ENCODE results near the gene MUC6. TPM values are rescaled to one million over a fixed set of nuclear protein-coding genes. Genes with fewer than 3 reads are reported as not detected.

MUC6 gene
- total RNA-seq, 1 experiment from 2014 or later = not detected

- Histone ChIP-seq H3K4me1 (ENCODE audit: insufficient read depth, low read length) (no peaks in the 10 kb centered on the region), H3K27ac (ENCODE audit: insufficient read length, low read depth, low read length) (no peak overlapping the region), H3K56ac (ENCODE audit: insufficient read length, low read depth, low read length) (no peak overlapping the region), H3K9me3 (ENCODE audit: control insufficient read depth, low read depth, low read length) (no peaks in the 10 kb centered on the region), H2BK120ac (ENCODE audit: low read depth, low read length, poor library complexity, severe bottlenecking) (no peak overlapping the region), H3K4me2 (ENCODE audit: insufficient read depth, insufficient read length, low read length) (no peak overlapping the region), H3K79me2 (ENCODE audit: insufficient read depth, low read length) (no peaks in the 10 kb centered on the region), H4K5ac (ENCODE audit: insufficient read length, low read depth, low read length) (no peak overlapping the region), H2BK15ac (ENCODE audit: low read depth, low read length) (no peak overlapping the region), H3T11ph (ENCODE audit: low read length) (no peak overlapping the region), H2AFZ (ENCODE audit: low read length) (no peak overlapping the region), H3K79me1 (ENCODE audit: insufficient read depth, low read depth, low read length, poor library complexity, severe bottlenecking) (no peaks in the 10 kb centered on the region), H2BK5ac (ENCODE audit: insufficient read length, low read length) (no peak overlapping the region), H4K8ac (replicated peaks; ENCODE audit: insufficient read length, low read depth, low read length) (no peak overlapping the region), H3K23me2 (ENCODE audit: insufficient read length, low read depth, low read length, poor library complexity, severe bottlenecking) (no peaks in the 10 kb centered on the region), H3K4ac (ENCODE audit: low read depth, low read length) (no peak overlapping the region), H3K23ac (ENCODE audit: insufficient read length, low read depth, low read length) (no peak overlapping the region), H3K27me3 (ENCODE audit: insufficient read depth, low read length) (no peaks in the 10 kb centered on the region), H3K18ac (ENCODE audit: insufficient read length, low read depth, low read length) (no peak overlapping the region), H3K14ac (ENCODE audit: insufficient read depth, low read length) (no peak overlapping the region), H2AK5ac (ENCODE audit: insufficient read length, low read length) (no peak overlapping the region), H4K91ac (ENCODE audit: insufficient read length, low read depth, low read length) (no peak overlapping the region), H4K20me1 (ENCODE audit: control insufficient read depth, insufficient read depth, insufficient read length) (no peaks in the 10 kb centered on the region), H2BK20ac (ENCODE audit: low read depth, low read length, poor library complexity, severe bottlenecking) (no peak overlapping the region), H2BK12ac (ENCODE audit: insufficient read length, low read depth, low read length) (no peak overlapping the region), H3K9ac (ENCODE audit: extremely low read depth, insufficient read length, low read length) (no peak overlapping the region)
- no peak for TF ChIP-seq CTCF (conservative IDR thresholded peaks at IDR 0.05)
- H3K27me3 Mint-ChIP-seq (ENCODE audit: low read depth) = peaks cover 8% of the 10 kb centered on the region
- no peaks in the 10 kb centered on the region; a peak in 1 of 7 replicates for H3K36me3 Mint-ChIP-seq (ENCODE audit: insufficient read depth in 1 of 3, low read depth in 3 of 3)
- WGBS (ENCODE audit: extremely low coverage, insufficient read length, low lambda C conversion rate) = no CpG with 5 or more reads among the region's 9 CpGs
- no peaks in the 10 kb centered on the region for H3K4me1 Mint-ChIP-seq
- no peak overlapping the region for H3K4me3 Mint-ChIP-seq
- DNase-seq = no peak
- no peaks in the 10 kb centered on the region; a peak in 1 of 5 replicates for H3K9me3 Mint-ChIP-seq
- H3K27ac Mint-ChIP-seq = no peak overlapping the region
Observed at GRCh38 chr11:1041471-1041870, 5.0 kb upstream of the MUC6 start.

All from H9 (cell line).